ENCODE data around the gene FEZ2. TPM values are rescaled to one million over a fixed set of nuclear protein-coding genes. Genes with fewer than 3 reads are reported as not detected.
A peak's percentile ranks its signal among the peaks of the same experiment; 100 is the strongest.

FEZ2 gene
- 39.3 TPM for total RNA-seq

- Histone ChIP-seq H3K9me3 (no peaks in the 10 kb centered on the region), H3K36me3 (peaks cover 0 to 4% of the 10 kb centered on the region in 2 donors), H3K4me1 (peaks cover 31% of the 10 kb centered on the region), H3K27me3 (no peaks in the 10 kb centered on the region), H3K27ac (peak within 1 kb of the TSS; percentile 90), H3K4me3 (peak within 1 kb of the TSS; percentile 87 to 99)
- TF ChIP-seq, protein P1, sequence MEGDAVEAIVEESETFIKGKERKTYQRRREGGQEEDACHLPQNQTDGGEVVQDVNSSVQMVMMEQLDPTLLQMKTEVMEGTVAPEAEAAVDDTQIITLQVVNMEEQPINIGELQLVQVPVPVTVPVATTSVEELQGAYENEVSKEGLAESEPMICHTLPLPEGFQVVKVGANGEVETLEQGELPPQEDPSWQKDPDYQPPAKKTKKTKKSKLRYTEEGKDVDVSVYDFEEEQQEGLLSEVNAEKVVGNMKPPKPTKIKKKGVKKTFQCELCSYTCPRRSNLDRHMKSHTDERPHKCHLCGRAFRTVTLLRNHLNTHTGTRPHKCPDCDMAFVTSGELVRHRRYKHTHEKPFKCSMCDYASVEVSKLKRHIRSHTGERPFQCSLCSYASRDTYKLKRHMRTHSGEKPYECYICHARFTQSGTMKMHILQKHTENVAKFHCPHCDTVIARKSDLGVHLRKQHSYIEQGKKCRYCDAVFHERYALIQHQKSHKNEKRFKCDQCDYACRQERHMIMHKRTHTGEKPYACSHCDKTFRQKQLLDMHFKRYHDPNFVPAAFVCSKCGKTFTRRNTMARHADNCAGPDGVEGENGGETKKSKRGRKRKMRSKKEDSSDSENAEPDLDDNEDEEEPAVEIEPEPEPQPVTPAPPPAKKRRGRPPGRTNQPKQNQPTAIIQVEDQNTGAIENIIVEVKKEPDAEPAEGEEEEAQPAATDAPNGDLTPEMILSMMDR (IDR thresholded peaks at IDR 0.05): no peak
- TF ChIP-seq POLR2A (IDR thresholded peaks at IDR 0.05) (no peak), POLR2AphosphoS5 (IDR thresholded peaks at IDR 0.05; ENCODE audit: insufficient read depth in 1 of 2, low read depth in 1 of 2) (no peak)
- intact Hi-C loops (cut with DNase I): no loop called here
- DNase-seq (ENCODE audit: extremely low spot score in 2 of 2): no peak
Observed at GRCh38 chr2:36597532-36598377, at the start of gene FEZ2. Gene FEZ2, minus strand, starts transcription at chr2:36598168. Its CDS starts 26 bp downstream, at chr2:36598142.

- no peak for DNase-seq (ENCODE audit: extremely low spot score in 2 of 2)
- H3K27ac ChIP-seq: no peak overlapping the region
- H3K4me1 ChIP-seq: no peaks in the 10 kb centered on the region
- no peaks in the 10 kb centered on the region for H3K27me3 ChIP-seq
- H3K9me3 ChIP-seq: no peaks in the 10 kb centered on the region
- intact Hi-C loops (cut with DNase I): no loop called here
- TF ChIP-seq POLR2AphosphoS5 (IDR thresholded peaks at IDR 0.05; ENCODE audit: insufficient read depth in 1 of 2, low read depth in 1 of 2): no peak
- no peak for TF ChIP-seq POLR2A (IDR thresholded peaks at IDR 0.05)
- TF ChIP-seq, protein P1 (IDR thresholded peaks at IDR 0.05): no peak
- H3K4me3 ChIP-seq: no peak overlapping the region
- no peaks in the 10 kb centered on the region for H3K36me3 ChIP-seq
Observed at GRCh38 chr2:36634981-36635597, 37.1 kb upstream of the FEZ2 start.

GRCh38 chr2:36633470-36634092 is 35.6 kb upstream of the FEZ2 start:
- no peaks in the 10 kb centered on the region for H3K4me1 ChIP-seq
- H3K9me3 ChIP-seq: no peaks in the 10 kb centered on the region
- TF ChIP-seq POLR2A (IDR thresholded peaks at IDR 0.05) (no peak), POLR2AphosphoS5 (IDR thresholded peaks at IDR 0.05; ENCODE audit: insufficient read depth in 1 of 2, low read depth in 1 of 2) (no peak)
- TF ChIP-seq, protein P1 (IDR thresholded peaks at IDR 0.05): no peak
- no peaks in the 10 kb centered on the region for H3K27me3 ChIP-seq
- intact Hi-C loops (cut with DNase I): no loop called here
- no peak overlapping the region for H3K27ac ChIP-seq
- H3K36me3 ChIP-seq: no peaks in the 10 kb centered on the region
- no peak for DNase-seq (ENCODE audit: extremely low spot score in 2 of 2)
- H3K4me3 ChIP-seq: no peak overlapping the region

DNA sequence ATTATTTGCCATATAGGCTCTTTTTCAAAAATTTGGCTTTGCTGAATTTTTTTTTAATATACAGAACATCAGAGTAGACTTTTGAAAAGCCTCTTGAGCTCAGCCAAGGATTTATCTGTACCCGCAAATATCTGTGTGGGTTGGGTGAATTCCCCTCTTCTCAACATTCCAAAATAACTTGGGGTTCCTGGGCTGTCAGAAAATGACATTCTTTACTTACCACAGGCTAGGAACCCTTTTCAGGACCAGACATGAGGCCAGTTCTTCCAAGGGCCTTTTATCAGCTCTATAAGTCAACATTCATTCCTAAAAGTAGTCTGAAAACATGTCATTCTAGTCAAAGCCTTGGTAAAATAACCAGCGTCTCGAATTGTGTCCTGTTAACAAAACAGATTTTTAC is 28.8 kb upstream of the FEZ2 start:
- Histone ChIP-seq H3K4me1 (no peaks in the 10 kb centered on the region), H3K9me3 (no peaks in the 10 kb centered on the region), H3K36me3 (no peaks in the 10 kb centered on the region), H3K27me3 (no peaks in the 10 kb centered on the region), H3K27ac (no peak overlapping the region), H3K4me3 (no peak overlapping the region)
- intact Hi-C loops (cut with DNase I): no loop called here
- TF ChIP-seq POLR2A (IDR thresholded peaks at IDR 0.05) (no peak), POLR2AphosphoS5 (IDR thresholded peaks at IDR 0.05; ENCODE audit: insufficient read depth in 1 of 2, low read depth in 1 of 2) (no peak)
- TF ChIP-seq, protein P1 (IDR thresholded peaks at IDR 0.05): no peak
- DNase-seq (ENCODE audit: extremely low spot score in 2 of 2): no peak

Measured in vagina (tissue), 2 donors.